GF-D8 (cell line): ENCODE data around the gene TBX19.
A peak's percentile ranks its signal among the peaks of the same experiment; 100 is the strongest.
"Not testable (repeated sequence)": the region's sequence is repeated elsewhere in the genome, so short reads cannot be mapped to it uniquely, and the experiment has no call there.

Experiments
- DNase-seq: peaks from one replicate; lab custom pipeline; 2025; lab: John Stamatoyannopoulos, UW

The TBX19 gene

DNA sequence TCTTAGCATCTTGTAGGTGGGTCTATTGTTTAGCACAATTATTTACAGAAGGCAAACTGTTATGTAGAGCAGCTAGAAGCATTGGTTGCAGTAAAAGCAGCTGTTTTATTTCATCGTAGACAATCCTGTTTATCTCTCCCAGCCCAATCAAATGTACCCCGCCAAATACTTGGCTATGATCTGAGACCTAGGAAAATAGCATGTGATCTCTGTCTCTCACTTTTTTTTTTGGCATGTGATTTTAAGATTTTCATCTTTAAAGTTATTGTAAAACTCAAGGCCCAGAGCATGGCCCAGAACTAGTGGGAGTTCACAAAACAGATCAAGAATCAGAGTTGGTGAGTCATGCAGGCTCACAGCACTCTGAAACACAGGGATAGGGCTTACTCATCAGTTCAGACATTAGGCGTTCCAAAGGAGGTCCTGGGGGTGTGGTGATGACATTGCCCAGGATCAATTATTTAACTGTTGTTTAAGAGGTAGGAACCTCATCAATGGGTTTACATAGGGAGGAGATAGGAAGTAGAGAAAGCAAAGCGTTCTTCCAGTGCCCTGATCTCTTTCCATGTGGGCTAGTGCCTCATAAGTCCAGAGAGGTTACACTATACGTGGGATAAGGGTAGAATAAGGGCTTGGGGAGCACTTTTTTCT lies 40.2 kb downstream of the TBX19 start:
- no peak for DNase-seq

DNA sequence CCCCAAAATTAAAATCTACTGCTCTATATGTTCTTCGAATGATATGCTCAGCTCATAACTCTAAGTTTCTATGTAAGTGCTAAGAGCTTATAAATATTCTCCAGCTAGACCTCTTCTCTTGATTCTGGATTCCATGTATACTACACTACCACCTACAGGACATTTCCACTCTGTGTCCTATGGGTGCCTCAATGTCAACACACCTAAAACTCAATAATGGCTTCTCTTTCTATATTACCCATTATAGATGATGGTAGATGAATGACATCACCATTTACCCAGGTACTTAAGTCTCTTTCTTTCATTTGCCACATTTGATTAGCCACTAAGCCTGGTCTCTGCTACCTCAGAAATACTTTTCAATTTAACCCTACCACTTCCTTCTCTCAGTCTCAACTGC lies 41.3 kb downstream of the TBX19 start:
- peak; percentile 7 for DNase-seq

DNA sequence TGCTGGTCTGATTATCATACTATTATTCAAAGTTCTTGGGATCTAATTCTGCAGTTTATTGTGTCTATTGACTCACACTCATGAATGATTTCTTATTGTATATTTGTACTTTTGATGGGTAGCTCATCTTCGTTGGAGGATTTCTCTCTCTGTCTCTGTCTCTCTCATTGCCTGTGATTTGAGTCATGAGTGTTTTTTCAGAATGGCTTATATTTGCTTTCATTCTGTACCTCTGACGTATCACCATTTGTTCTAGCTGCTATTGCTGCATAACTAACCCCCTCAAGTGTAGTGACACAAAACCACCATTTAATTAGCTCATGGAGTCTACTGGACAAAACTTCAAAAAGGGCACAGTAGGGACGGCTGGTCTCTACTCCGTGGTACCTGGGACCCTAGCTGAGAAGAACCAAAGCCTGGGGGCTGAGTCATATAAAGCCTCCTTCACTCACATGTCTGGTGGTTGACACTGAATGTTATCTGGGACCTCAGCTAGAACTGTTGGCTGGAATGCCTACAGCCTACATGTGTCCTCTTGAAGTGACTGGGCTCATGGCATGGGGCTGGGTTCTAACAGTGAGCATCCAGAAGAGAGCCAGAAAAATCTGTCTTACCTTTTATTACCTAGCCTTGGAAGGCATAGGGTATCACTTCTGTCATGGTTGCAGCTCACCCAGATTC lies 44.2 kb downstream of the TBX19 start:
- no peak for DNase-seq

DNA sequence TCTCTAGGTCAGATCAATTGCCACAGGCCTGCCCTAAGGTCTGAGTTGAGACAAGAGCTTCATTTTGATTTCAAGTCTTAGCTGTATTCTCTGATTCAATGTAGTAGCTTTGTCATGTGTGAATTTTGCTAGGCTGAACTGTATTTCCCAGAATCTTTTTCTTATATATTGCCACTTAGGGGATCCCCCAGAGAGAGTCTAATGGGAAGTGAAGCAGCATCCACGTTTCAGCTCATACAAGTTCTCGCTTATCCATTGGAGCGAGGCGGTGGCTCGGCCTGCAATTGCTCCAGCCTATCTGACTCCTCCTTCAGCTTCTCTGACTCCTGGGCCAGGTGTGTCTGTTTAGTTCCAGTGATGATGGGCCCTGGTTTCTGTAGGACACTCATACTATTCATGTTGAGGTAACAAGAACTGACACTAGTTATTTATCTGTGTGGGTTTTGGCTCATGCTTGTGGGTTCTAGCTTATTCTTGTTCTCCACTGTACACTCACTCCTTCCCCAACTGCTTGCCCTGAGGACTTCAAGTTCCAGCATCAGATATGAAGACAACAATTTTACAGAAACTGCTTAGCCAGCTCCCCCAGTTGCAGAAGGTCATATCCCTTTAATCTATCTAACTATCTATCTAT lies 48.2 kb downstream of the TBX19 start:
- DNase-seq = no peak

DNA sequence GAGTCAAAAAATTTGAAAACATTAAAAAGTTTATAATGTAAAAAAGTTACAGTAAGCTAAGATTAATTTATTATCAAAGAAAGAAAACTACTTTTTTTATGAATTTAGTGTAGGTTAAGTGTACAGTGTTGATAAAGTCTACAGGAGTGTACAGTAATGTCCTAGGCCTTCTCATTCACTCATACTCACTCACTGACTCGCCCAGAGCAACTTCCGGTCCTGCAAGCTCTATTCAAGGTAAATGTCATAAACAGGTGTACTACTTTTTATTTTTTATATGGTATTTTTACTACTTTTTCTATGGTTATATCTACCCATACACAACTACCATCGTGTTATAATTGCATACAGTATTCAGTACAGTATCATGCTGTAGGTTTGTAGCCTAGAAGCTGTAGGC lies 49.6 kb downstream of the TBX19 start:
- no peak for DNase-seq

DNA sequence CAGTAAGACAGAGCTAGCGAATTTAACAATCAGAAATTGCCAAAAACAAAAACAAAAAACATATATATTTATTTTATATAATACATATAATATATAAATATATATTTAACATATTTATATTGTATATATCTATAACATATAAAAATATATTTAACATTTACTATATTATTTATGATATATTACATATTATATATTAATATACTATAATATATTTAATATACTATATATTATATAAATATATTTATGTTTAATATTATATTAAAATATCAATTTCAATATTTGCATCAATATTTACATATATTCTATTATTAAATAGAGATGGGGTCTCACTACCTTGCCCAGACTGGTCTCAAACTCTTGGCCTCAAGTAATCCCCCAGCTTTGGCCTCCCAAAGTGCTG lies 50.9 kb downstream of the TBX19 start:
- DNase-seq = no peak

DNA sequence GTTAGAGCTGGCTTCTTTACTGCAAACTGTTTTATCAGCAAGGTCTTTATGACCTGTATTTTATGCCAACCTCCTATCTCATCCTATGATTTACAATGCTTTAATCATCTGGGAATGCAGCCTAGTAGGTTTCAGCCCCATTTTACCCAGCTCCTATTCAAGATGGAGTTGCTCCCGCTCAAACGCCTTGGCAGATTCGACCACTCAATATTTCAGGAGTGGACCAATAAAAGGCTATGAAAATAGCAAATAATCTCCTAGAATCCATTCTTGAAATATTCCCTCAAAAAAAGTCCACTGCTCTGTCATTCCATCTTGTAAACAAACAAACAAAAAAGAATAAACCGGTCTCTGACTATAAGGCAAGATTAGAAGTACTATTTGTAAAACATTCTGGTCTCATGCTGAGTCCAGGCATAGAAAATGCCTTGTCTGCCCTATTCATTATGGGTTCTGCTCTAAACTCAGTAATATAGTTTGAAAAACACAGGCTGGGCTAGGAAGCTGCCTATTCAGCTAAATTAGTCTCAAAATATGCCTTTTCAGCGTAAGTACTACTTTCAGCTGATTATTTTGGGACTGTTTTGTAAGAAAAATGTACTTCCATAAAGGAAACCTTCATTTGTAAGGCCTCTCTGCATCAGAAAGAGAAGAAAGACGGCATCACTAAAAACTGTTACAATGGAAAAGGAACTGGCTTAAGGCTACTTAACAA lies 53.0 kb downstream of the TBX19 start:
- DNase-seq = no peak

DNA sequence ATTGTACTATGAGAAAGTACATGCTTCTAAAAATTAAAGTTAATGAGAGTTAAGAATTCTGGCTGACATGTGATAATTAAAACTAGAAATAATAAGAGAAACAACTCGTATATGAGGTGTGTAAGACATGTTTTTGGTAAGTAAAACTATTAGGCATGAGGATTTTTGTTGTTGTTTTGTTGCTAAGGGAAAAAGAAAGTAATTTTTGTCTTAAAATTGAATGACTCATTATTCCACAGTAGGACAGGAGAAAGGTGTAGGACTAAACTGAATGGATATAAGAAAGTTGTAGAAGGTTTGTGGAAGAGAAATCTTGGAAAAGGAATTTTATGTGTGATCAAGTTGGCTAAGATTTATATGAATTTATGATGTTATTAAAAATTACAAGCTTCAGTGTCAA lies 54.8 kb downstream of the TBX19 start:
- no peak for DNase-seq

DNA sequence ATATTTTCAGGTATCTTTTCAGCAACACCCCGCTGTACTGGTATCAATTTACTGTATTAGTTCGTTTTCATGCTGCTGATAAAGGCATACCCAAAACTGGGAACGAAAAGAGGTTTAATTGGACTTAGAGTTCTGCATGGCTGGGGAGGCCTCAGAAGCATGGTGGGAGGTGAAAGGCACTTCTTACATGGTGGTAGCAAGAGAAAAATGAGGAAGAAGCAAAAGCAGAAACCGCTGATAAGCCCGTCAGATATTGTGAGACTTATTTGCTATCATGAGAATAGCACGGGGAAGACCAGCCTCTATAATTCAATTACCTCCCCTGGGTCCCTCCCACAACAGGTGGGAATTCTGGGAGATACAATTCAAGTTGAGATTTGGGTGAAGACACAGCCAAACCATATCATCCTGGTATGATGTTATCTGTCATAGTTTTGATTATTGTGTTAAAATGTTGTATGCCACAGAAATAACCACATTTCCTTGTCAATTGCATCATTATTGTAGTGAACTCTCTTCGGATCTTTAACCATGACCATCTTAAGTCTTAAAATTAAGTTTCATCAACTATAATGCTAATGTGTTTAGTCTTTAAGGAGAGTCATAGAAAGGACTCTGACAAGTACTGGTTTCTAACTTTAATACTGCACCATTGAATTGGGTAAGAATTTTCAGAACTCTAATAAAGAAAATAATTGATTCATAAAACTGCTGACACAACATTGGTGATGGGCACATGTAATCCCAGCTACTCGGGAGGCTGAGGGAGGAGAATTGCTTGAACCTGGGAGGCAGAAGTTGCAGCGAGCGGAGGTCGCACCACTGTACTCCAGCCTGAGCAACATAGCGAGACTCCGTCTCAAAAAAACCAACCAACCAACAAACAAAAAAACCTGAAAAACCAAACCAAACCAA lies 58.2 kb downstream of the TBX19 start:
- DNase-seq = no peak

DNA sequence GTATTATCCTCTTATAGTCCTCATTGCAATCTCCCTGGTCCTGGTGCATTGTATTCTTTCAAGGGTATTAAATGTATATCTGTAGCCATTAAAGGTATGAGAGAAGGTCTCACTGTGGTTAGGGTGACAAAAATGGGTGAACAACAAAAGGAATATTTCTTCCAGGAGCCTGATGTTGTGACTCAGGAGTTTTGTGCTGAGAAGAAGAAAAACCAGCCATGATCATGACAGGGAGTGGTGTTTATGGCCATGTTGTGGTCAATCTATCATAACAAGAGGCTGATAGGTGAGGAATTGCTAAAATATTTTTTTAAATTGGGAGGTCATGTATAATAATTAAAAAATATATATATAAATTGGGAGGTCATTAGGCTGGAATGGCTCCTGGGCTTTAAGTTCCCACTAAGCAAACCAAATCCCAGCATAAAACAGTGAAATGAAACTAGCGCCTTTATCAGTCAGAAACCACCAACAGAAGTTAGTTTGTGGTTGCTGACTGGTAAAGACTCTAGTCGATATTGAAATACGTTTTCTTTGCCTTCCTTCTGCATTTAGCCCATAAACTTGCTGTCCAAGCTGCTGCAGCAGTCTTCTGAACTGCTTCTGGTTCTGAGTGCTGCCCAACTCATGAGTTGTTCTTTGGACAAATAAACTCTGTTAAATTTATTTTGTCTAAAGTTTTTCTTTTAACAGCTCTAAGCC lies 60.3 kb downstream of the TBX19 start:
- DNase-seq = no peak

DNA sequence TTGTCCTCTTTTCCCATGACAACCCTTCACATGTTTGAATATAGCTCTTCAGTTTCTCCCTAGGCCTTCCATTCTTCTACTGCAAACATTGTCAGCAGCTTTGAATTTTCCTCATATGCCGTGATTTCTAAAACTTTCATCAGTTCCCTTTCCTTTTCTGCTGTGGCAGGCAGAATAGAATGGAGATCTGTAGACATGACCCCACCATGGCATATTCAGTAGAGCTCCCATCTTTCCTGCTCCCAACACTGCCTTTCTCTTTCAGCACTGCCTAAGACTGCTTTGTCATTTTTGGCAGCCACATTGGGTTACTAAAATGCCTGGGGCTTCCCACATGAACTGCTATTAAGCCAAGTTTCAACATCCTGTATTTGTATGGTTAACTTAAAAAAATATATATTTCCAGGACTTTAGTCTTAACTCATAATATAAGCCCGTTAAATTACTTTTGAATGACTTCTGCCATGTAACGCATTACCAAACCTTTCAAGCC lies 60.9 kb downstream of the TBX19 start:
- DNase-seq = no peak

DNA sequence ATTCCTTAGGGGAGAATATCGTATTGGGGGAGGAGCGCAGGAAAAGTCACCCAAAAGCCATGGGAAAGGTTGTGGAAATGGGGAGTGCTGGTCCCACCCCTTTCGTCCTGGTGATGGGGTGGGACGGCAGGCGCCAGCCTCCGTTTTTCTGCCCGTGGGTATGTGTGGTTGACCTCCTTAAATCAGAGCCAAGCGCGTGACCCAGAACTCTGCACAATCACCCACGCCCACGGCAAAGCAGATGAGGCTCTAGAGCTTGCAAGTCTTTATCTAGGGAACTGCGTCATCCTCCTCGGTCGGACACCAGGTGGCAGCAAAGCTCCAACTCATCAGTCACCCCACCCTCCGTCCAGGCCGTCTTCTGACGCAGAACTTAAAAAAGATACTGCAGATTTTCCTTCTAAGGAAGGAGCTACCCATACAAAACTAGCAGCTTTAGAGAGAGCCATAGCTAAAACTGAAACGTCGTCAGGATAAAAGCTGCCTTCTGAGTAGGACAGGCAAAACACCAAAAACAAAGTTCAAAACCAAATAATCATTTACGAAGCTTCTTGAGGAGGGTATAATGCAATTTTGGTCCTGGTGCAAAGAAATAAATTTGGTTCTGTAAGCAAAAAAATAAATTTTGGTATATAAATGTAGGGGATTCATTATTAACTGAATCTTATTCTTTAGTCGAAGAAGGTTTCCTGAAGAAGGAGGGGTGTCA lies 62.0 kb downstream of the TBX19 start:
- no peak for DNase-seq

DNA sequence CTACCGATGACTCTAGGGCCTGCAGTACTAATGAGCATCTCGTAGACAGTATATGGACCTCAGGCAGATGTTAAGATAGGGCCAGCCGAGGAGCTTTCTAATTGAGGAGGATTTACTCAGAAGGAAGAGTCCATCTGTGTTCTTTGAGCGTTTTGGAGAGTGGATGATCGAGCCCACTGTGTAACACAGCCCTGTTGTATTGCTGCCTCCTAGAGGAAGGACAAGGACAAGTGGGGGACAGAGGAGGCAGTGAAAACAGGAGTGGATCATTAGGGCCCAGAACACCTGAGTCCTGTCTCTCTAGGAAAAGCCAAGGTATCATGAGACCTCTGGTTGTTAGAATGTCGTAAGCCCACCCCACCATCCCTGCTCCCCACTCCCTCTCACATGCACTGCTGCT lies 62.9 kb downstream of the TBX19 start:
- DNase-seq = no peak

DNA sequence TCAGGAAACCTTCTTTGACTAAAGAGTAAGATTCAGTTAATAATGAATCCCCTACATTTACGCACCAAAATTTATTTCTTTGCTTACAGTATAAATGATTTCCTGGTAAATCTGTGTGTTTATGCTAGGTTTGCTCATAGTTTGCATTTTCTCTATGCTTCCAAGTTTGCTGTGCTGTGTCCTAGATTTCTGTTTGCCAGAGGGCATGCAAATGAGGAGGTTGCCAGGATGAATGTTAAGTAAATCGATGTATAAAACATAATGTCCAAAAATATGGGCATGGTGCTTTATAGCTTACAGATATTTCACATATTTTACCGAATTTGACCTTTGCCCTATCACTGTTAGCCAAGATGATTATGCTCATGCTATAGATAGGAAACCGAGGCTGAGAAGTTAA lies 63.8 kb downstream of the TBX19 start:
- DNase-seq = no peak

DNA sequence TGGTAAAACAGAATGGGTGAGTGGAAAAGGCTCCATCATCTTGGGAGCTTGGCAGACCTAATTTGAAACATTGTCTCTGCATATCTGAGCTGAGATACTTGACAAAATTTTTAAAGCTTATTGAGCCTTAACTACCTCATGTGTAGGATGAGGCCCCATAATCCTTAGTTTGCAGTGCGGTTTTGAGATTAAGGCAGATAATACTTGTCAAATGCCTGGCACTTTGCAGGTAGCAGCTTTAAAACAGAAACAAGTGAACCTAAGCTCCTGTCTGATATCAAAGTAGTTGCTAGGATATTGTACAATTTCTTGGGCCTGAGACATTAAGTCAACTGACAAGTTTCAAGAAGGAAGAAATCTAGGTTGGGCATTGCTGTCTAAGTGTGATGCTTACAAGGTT lies 65.3 kb downstream of the TBX19 start:
- no peak for DNase-seq

DNA sequence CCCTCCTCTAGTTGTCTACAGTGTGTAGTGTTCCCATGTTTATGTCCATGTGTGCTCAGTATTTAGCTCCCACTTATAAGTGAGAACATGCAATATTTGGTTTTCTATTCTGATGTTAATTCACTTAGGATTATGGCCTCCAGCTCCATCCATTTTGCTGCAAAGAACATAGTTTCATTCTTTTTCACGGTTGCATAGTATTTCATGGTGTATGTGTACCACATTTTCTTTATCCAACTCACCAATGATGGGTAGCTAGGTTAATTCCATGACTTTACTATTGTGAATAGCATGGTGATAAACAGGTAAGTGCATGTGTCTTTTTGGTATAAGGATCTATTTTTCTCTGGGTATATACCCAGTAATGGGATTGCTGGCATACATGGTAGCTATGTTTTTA lies 67.0 kb downstream of the TBX19 start:
- DNase-seq = no peak

DNA sequence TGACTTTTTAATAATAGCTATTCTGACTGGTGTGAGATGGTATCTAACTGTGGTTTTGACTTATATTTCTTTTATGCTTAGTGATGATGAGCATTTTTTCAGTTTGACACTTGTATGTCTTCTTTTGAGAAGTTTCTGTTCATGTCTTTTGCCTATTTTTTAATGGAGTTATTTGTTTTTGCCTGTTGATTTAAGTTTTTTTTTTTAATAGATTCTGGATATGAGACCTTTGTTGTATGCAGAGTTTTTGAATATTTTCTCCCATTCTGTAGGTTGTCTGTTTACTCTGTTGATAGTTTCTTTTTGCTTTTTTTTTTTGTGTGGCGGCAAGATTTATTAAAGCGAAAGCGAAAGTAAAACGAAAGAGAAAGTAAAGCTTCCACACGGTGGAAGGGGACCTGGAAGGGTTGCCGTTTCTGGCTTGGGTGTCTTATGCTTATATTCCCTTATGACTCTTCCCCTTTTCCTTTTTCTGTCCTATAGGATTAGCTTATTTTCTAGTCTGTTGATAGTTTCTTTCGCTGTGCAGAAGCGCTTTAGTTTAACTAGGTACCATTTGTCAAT lies 67.6 kb downstream of the TBX19 start:
- DNase-seq = no peak

DNA sequence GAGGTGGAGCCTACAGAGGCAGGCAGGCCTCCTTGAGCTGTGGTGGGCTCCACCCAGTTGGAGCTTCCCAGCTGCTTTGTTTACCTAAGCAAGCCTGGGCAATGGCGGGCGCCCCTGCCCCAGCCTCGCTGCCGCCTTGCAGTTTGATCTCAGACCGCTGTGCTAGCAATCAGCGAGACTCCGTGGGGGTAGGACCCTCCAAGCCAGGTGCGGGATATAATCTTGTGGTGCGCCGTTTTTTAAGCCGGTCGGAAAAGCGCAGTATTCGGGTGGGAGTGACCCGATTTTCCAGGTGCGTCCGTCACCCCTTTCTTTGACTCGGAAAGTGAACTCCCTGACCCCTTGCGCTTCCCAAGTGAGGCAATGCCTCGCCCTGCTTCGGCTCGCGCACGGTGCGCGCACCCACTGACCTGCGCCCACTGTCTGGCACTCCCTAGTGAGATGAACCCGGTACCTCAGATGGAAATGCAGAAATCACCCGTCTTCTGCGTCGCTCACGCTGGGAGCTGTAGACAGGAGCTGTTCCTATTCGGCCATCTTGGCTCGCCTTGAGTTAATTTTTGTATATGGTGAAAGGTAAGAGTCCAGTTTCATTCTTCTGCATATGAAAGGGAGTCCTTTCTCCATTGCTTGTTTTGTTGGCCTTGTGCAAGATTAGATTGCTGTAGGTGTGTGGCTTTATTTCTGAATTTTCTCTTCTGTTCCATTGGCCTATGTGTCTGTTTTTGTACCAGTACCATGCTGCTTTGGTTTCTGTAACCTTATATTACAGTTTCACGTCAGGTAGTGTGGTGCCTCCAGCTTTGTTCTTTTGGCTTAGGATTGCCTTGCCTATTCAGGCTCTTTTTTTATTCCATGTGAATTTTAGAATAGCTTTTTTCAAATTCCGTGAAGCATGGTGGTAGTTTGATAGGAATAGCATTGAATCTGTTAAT lies 73.9 kb downstream of the TBX19 start:
- DNase-seq = not testable (repeated sequence)
